SKM-1 (cell line): ENCODE data around the gene CLIC4.
"Not testable (repeated sequence)": the region's sequence is repeated elsewhere in the genome, so short reads cannot be mapped to it uniquely, and the experiment has no call there.

Experiments
- DNase-seq: peaks from one replicate; lab custom pipeline; 2025; ENCODE audit not compliant: unreplicated experiment; lab: John Stamatoyannopoulos, UW

CLIC4 gene

GRCh38 chr1:24806588-24806987, 61.3 kb downstream of the CLIC4 start:
- no peak for DNase-seq

GRCh38 chr1:24811494-24811893, 66.2 kb downstream of the CLIC4 start:
- DNase-seq, result not testable (repeated sequence)

- DNase-seq, result not testable (repeated sequence)
Measured at GRCh38 chr1:24820221-24820620, 75.0 kb downstream of the CLIC4 start.

- DNase-seq, result no peak
Measured at GRCh38 chr1:24822887-24823286, 77.6 kb downstream of the CLIC4 start.

DNA sequence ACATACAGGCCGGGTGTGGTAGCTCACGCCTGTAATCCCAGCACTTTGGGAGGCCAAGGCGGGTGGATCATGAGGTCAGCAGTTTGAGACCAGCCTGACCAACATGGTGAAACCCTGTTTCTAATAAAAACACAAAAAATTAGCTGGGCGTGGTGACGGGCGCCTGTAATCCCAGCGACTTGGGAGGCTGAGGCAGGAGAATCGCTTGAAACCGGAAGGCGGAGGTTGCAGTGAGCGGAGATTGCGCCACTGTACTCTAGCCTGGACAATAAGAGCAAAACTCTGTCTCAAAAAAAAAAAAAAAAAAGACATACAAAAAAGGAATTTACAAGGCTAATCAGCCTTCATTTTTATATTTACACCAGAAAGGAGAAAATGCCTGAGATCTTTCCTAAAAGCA, 78.2 kb downstream of the CLIC4 start:
- not testable (repeated sequence) for DNase-seq

DNA sequence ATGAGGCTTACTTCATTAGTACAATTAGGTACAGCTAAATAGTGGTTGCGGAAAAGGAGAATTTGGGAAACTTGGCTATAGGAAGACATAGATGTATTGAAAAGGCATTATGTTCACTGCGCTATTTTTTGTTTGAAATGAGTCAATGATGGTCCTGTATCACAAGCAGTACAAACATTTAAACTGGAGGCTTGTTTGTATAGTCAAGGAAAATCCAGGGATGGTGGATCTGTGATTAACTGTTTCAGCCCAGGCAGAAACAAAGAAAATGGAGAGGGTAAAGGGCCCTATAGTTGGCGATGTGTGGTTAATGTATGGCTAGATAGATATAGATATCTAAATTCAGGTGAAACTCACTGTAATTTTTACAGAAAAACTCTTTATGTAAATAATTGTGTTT, 79.9 kb downstream of the CLIC4 start:
- no peak for DNase-seq

DNA sequence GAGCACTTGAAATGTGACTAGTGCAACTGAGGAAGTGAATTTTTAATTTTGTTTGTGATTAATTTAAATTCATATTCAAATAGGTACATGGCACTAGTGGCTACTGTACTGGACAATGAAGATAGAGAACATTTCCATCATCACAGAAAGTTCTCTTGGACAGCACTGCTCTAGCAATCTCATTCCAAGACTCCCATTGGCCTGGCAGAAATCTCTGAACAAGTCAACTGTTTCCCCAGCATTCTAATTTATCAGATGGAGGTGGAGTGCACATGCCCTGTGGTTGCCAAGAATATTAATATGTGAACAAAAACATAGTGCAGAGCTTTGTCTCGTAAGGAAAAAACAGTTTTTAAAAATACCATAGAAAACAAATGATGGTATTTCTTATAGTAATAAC, 81.3 kb downstream of the CLIC4 start:
- DNase-seq, result no peak

GRCh38 chr1:24827379-24828135, 82.3 kb downstream of the CLIC4 start:
- no peak for DNase-seq

DNA sequence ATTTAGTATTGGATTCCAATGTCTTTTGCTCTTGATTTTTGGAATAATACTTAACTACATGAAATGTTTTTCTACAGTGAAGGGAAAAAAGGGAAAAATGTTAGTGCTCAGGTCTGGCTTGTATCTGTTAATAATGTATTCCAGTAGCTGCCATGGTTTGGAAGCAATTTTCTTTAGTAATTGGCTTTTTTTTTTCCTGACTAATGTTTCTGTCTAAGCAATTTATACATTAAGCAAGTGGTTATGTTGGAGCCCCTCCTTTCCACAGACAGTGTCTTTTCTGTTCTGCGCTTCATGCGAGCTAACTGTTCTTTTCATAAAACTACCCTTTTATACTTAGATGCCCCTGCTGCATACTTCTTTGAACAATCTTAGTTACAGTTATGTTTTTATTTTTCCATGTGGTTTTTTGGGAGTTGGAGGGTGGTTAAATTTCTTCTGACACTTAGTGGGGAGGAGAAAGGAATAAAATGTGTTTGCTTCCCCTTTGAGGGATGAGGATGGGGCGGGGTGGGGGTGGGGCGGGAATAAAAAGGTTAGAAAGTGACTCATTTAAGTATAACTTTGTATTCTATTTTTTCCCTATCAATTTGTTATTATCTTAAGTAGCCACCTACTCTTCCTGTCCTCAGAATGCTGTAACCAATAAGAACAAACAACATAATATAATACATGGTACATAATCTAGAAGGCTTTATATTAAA, 83.1 kb downstream of the CLIC4 start:
- DNase-seq, result no peak

DNA sequence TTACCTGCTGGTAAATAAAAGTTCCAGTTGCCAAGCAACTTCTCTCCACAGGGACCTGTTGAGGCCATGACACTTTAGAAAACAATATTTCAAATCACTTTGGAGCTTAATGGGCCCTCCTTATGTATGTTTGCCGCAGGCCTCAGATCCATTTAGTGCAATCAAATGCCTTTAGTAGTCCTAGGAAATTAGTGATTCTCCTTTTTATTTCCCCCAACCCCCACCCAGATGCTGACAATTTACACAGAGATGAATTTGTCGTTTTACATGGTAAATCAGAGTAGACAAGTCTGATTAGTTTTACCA, 83.6 kb downstream of the CLIC4 start:
- no peak for DNase-seq

GRCh38 chr1:24830680-24831272, 85.5 kb downstream of the CLIC4 start:
- DNase-seq, result peak; percentile 49

- DNase-seq, result no peak
Measured at GRCh38 chr1:24841593-24841992, 96.3 kb downstream of the CLIC4 start.

GRCh38 chr1:24846671-24847070, 101.4 kb downstream of the CLIC4 start:
- no peak for DNase-seq

- peak; percentile 96 for DNase-seq
Measured at GRCh38 chr1:24847995-24848881, 103.0 kb downstream of the CLIC4 start.

DNA sequence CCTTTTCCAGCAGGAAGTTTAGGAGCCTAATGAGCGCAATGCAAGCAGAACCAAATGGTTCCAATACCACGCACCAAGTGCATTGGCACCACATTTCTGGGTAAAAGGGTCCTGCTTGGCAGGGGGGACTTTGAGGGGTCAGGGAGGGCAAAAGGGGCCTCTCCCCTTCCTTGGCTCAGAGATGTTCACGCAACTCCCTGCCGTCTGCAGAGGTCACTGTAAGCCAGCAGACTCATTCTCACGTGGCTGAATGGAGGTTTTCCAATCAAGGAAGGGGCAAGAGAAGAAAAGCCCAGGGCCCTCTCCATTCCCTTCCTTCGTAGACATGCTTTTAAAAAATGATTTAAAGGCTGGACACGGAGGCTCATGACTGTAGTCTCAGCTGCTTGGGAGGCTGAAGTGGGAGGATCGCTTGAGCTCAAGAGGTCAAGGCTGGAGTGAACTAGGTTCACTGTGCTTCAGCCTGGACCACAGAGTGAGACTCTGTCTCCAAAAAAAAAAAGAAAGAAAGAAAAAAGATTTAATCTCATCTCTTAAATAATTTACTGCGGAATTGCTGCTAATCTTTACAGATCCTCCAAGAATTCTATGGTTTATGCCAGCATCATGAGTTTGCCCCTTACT, 104.5 kb downstream of the CLIC4 start:
- DNase-seq, result no peak

GRCh38 chr1:24850328-24850920, 105.2 kb downstream of the CLIC4 start:
- DNase-seq, result no peak

DNA sequence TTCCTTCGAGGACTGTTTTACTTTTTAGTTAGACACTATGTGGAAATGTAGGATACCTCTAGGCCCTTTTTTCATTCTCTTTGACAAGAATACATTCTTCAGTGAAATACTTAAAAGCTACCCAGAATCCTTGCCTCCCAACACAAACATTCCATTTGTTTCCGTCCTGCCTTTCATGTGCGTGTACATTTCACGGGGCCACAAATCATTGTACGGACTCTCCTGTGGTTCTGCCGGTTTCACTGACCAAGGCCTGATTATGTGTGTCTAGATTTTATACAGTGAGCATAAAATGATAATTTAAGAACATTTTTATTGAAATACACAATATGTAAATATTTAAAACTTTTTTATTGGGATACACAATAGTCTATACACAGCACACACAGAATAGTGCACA, 108.4 kb downstream of the CLIC4 start:
- DNase-seq, result no peak

DNA sequence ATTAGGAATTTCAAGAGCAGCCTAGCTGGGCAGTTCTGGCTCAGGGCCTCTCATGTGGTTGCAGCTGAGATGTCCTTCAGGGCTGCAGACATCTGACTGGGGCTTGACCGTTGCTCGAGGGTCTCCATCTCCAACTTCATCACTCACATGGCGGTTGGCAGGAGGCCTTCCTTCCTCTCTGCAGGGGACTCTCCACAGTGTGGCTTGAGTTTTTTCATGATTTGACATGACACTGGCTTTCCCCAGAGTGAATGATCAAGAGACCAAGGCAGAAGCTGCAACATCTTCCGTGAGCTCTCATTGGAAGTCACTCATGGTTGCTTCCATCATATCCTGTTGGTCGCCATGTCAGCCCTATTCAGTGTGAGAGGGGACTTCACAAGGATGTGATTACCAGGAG, 110.2 kb downstream of the CLIC4 start:
- DNase-seq, result no peak

DNA sequence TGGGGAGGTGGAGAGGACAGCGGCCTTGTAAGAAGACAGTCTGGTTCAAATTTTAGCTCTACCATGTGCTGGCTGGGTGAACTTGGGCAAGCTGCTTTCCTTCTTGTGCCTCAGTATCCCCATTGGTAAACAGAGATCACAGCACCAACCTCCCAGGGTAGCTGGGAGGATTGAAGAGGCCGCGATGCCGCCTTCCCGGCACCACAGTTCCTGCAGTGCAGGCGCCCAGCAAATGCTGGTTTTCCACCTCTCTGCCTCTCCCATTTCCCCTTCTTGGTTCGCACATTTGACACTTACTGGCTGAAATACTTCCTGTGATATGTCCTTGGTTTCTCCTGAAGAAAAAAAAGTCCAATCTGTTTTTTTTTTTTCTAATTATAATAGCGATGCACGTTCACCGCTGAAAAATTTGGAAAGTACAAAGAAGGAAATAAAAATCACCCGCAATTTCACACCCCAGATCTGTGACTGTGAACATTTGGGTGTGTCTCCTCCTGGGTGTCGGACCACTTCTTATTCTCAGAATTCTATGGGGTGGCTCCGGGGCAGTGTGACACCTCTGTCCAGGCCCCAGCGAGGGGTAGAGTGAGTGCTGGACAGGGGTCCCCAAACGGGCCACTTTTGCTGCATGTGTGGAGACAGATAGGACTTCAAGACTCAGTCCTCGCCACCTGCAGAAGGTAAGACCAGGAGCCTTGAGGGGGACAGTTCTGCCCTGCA, 111.7 kb downstream of the CLIC4 start:
- DNase-seq, result no peak
